ENCODE results near the gene GPX6.

The GPX6 gene

DNA sequence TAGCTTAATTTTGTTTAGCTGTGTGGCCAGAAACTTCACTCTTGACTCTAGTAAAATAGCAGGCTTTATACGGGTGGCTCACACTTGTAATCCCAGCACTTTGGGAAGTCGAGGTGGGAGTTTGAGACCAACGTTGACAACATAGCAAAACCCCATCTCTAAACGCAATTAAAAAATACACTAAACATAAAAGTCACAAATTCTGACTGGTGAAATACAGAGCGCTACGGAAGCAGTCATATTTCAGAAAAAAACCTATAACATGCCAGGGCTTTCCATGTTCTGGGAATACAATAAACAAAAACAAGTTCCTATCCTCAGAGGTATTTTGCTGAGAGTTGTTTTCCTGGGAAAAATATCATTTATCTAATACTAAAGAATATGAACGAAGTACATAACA lies 47.5 kb downstream of the GPX6 start:
- Histone ChIP-seq H3K4me3 (ENCODE audit: severe bottlenecking) (no peak overlapping the region), H3K27ac (ENCODE audit: poor library complexity, severe bottlenecking) (no peak overlapping the region), H3K9me3 (ENCODE audit: severe bottlenecking) (peaks cover 2% of the 10 kb centered on the region), H3K27me3 (ENCODE audit: insufficient read depth, poor library complexity, severe bottlenecking) (peaks cover 2% of the 10 kb centered on the region), H3K36me3 (ENCODE audit: low read depth) (no peaks in the 10 kb centered on the region), H3K4me1 (ENCODE audit: insufficient read depth, poor library complexity, severe bottlenecking) (no peaks in the 10 kb centered on the region)
- TF ChIP-seq, protein P1, sequence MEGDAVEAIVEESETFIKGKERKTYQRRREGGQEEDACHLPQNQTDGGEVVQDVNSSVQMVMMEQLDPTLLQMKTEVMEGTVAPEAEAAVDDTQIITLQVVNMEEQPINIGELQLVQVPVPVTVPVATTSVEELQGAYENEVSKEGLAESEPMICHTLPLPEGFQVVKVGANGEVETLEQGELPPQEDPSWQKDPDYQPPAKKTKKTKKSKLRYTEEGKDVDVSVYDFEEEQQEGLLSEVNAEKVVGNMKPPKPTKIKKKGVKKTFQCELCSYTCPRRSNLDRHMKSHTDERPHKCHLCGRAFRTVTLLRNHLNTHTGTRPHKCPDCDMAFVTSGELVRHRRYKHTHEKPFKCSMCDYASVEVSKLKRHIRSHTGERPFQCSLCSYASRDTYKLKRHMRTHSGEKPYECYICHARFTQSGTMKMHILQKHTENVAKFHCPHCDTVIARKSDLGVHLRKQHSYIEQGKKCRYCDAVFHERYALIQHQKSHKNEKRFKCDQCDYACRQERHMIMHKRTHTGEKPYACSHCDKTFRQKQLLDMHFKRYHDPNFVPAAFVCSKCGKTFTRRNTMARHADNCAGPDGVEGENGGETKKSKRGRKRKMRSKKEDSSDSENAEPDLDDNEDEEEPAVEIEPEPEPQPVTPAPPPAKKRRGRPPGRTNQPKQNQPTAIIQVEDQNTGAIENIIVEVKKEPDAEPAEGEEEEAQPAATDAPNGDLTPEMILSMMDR (IDR thresholded peaks at IDR 0.05; ENCODE audit: poor library complexity, severe bottlenecking): no peak
- ATAC-seq (ENCODE audit: low read depth) (no peak), DNase-seq (ENCODE audit: low spot score) (no peak)

GRCh38 chr6:28462401-28462800 lies 53.2 kb downstream of the GPX6 start:
- no peak for ATAC-seq (ENCODE audit: low read depth)
- Histone ChIP-seq H3K9me3 (ENCODE audit: severe bottlenecking) (no peaks in the 10 kb centered on the region), H3K4me3 (ENCODE audit: severe bottlenecking) (no peak overlapping the region), H3K4me1 (ENCODE audit: insufficient read depth, poor library complexity, severe bottlenecking) (no peaks in the 10 kb centered on the region), H3K36me3 (ENCODE audit: low read depth) (no peaks in the 10 kb centered on the region), H3K27me3 (ENCODE audit: insufficient read depth, poor library complexity, severe bottlenecking) (peaks cover 22% of the 10 kb centered on the region), H3K27ac (ENCODE audit: poor library complexity, severe bottlenecking) (no peak overlapping the region)
- TF ChIP-seq, protein P1 (IDR thresholded peaks at IDR 0.05; ENCODE audit: poor library complexity, severe bottlenecking): no peak
- no peak for DNase-seq (ENCODE audit: low spot score)

DNA sequence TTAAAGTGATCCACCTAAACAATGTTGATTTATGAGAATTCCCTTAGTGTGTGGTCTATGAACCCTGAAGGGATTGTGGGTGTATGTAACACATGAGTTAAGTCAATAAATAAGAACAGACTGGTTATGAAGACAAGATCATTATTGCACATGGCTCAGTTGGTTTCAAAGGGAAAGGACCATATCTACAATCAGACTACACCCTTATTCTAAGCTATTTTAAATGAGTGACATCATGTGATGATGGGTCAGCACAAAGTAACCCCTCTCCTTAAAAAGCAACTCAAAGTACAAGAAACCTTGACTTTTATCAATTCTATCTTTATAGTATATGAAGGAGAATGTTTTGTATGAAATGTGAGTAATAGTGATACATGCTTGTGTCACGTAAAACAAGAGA lies 57.0 kb downstream of the GPX6 start:
- Histone ChIP-seq H3K4me3 (ENCODE audit: severe bottlenecking) (no peak overlapping the region), H3K9me3 (ENCODE audit: severe bottlenecking) (no peaks in the 10 kb centered on the region), H3K27me3 (ENCODE audit: insufficient read depth, poor library complexity, severe bottlenecking) (peaks cover 24% of the 10 kb centered on the region), H3K27ac (ENCODE audit: poor library complexity, severe bottlenecking) (no peak overlapping the region), H3K36me3 (ENCODE audit: low read depth) (no peaks in the 10 kb centered on the region), H3K4me1 (ENCODE audit: insufficient read depth, poor library complexity, severe bottlenecking) (no peaks in the 10 kb centered on the region)
- ATAC-seq (ENCODE audit: low read depth): no peak
- DNase-seq (ENCODE audit: low spot score): no peak
- TF ChIP-seq, protein P1 (IDR thresholded peaks at IDR 0.05; ENCODE audit: poor library complexity, severe bottlenecking): no peak

All from RWPE2 (cell line).